HUES48 (cell line): Measurements from ENCODE around the gene ZBTB20.

Source experiments
- H3K27ac ChIP-seq: one replicate; pipeline ENCODE4 v1.7.0; 2013; ENCODE audit warnings: low read depth, low read length, inconsistent platforms
- H3K27me3 ChIP-seq: 2 replicates; pipeline ENCODE4 v1.6.1; 2013; ENCODE audit warnings: mild to moderate bottlenecking, low read length; ENCODE audit not compliant: control insufficient read depth, insufficient read depth
- H3K36me3 ChIP-seq: 2 replicates; pipeline ENCODE4 v1.6.1; 2013; ENCODE audit warnings: low read length; ENCODE audit not compliant: control insufficient read depth, insufficient read depth
- H3K4me1 ChIP-seq: 2 replicates; pipeline ENCODE4 v1.6.1; 2013; ENCODE audit warnings: mild to moderate bottlenecking, low read length; ENCODE audit not compliant: control insufficient read depth, insufficient read depth
- H3K4me3 ChIP-seq: 2 replicates; pipeline ENCODE4 v1.5.1; 2013; ENCODE audit warnings: mild to moderate bottlenecking, low read depth, low read length
- H3K9ac ChIP-seq: 2 replicates; pipeline ENCODE4 v1.6.1; 2013; ENCODE audit warnings: mild to moderate bottlenecking, low read depth, low read length, moderate library complexity
- H3K9me3 ChIP-seq: 2 replicates; pipeline ENCODE4 v1.6.1; 2013; ENCODE audit warnings: low read length; ENCODE audit not compliant: control insufficient read depth, insufficient read depth

Gene ZBTB20

GRCh38 chr3:114440700-114441099, 706.4 kb downstream of the ZBTB20 start:
- Histone ChIP-seq H3K4me3 (no peak overlapping the region), H3K27ac (no peak overlapping the region), H3K27me3 (no peaks in the 10 kb centered on the region), H3K9me3 (no peaks in the 10 kb centered on the region), H3K36me3 (no peaks in the 10 kb centered on the region), H3K9ac (no peak overlapping the region), H3K4me1 (no peaks in the 10 kb centered on the region; the same call in 1 of the 2 replicates)

GRCh38 chr3:114439284-114439683, 707.8 kb downstream of the ZBTB20 start:
- Histone ChIP-seq H3K4me1 (no peaks in the 10 kb centered on the region; the same call in 1 of the 2 replicates), H3K9me3 (no peaks in the 10 kb centered on the region), H3K27ac (no peak overlapping the region), H3K4me3 (no peak overlapping the region), H3K36me3 (no peaks in the 10 kb centered on the region), H3K9ac (no peak overlapping the region), H3K27me3 (no peaks in the 10 kb centered on the region)

GRCh38 chr3:114437897-114438296, 709.2 kb downstream of the ZBTB20 start:
- no peaks in the 10 kb centered on the region; the same call in 1 of the 2 replicates for H3K4me1 ChIP-seq

GRCh38 chr3:114436182-114436581, 710.9 kb downstream of the ZBTB20 start:
- H3K27ac ChIP-seq, result no peak overlapping the region
- H3K4me3 ChIP-seq, result no peak overlapping the region
- no peaks in the 10 kb centered on the region for H3K27me3 ChIP-seq
- no peaks in the 10 kb centered on the region for H3K36me3 ChIP-seq
- no peaks in the 10 kb centered on the region for H3K4me1 ChIP-seq
- no peak overlapping the region for H3K9ac ChIP-seq
- H3K9me3 ChIP-seq, result no peaks in the 10 kb centered on the region

More at GRCh38 chr3:114437897-114438296, 709.2 kb downstream of the ZBTB20 start:
- Histone ChIP-seq H3K9ac (no peak overlapping the region), H3K27ac (no peak overlapping the region), H3K4me3 (no peak overlapping the region), H3K36me3 (no peaks in the 10 kb centered on the region), H3K9me3 (no peaks in the 10 kb centered on the region), H3K27me3 (no peaks in the 10 kb centered on the region)

- Histone ChIP-seq H3K27me3 (no peaks in the 10 kb centered on the region), H3K36me3 (no peaks in the 10 kb centered on the region), H3K27ac (no peak overlapping the region), H3K9ac (no peak overlapping the region), H3K9me3 (no peaks in the 10 kb centered on the region), H3K4me3 (no peak overlapping the region), H3K4me1 (no peaks in the 10 kb centered on the region)
Observed at GRCh38 chr3:114435386-114436115, 711.5 kb downstream of the ZBTB20 start.

GRCh38 chr3:114432310-114432709, 714.8 kb downstream of the ZBTB20 start:
- H3K27me3 ChIP-seq, result no peaks in the 10 kb centered on the region
- H3K27ac ChIP-seq, result no peak overlapping the region
- H3K9ac ChIP-seq, result no peak overlapping the region
- H3K9me3 ChIP-seq, result no peaks in the 10 kb centered on the region
- H3K4me1 ChIP-seq, result peaks cover 4% of the 10 kb centered on the region; the same call in 1 of the 2 replicates
- H3K36me3 ChIP-seq, result no peaks in the 10 kb centered on the region
- no peak overlapping the region for H3K4me3 ChIP-seq

- peaks cover 10% of the 10 kb centered on the region; the same call in 1 of the 2 replicates for H3K4me1 ChIP-seq
- H3K27ac ChIP-seq, result no peak overlapping the region
- H3K4me3 ChIP-seq, result no peak overlapping the region
- H3K9me3 ChIP-seq, result 0 out of 2 replicates have a peak, but pooled peaks cover 3% of the 10 kb centered on the region
- H3K9ac ChIP-seq, result no peak overlapping the region
- H3K36me3 ChIP-seq, result no peaks in the 10 kb centered on the region
- no peaks in the 10 kb centered on the region for H3K27me3 ChIP-seq
Observed at GRCh38 chr3:114428044-114428595, 719.0 kb downstream of the ZBTB20 start.

- no peaks in the 10 kb centered on the region for H3K27me3 ChIP-seq
- no peak overlapping the region for H3K27ac ChIP-seq
- H3K9ac ChIP-seq, result no peak overlapping the region
- H3K4me1 ChIP-seq, result peaks cover 10% of the 10 kb centered on the region; the same call in 1 of the 2 replicates
- H3K36me3 ChIP-seq, result no peaks in the 10 kb centered on the region
- H3K4me3 ChIP-seq, result no peak overlapping the region
- 0 out of 2 replicates have a peak, but pooled peaks cover 3% of the 10 kb centered on the region for H3K9me3 ChIP-seq
Observed at GRCh38 chr3:114427285-114428043, 719.6 kb downstream of the ZBTB20 start.

GRCh38 chr3:114424337-114424736, 722.8 kb downstream of the ZBTB20 start:
- Histone ChIP-seq H3K9me3 (0 out of 2 replicates have a peak, but pooled peaks cover 3% of the 10 kb centered on the region), H3K27me3 (no peaks in the 10 kb centered on the region), H3K36me3 (no peaks in the 10 kb centered on the region), H3K27ac (no peak overlapping the region), H3K4me1 (peaks cover 10% of the 10 kb centered on the region; the same call in 1 of the 2 replicates), H3K9ac (no peak overlapping the region), H3K4me3 (no peak overlapping the region)

GRCh38 chr3:114421204-114421603, 725.9 kb downstream of the ZBTB20 start:
- no peak overlapping the region for H3K4me3 ChIP-seq
- H3K27me3 ChIP-seq, result no peaks in the 10 kb centered on the region
- 0 out of 2 replicates have a peak, but pooled peaks cover 3% of the 10 kb centered on the region for H3K9me3 ChIP-seq

More at GRCh38 chr3:114421204-114421603, 725.9 kb downstream of the ZBTB20 start:
- Histone ChIP-seq H3K4me1 (peaks cover 10% of the 10 kb centered on the region; the same call in 1 of the 2 replicates), H3K36me3 (no peaks in the 10 kb centered on the region), H3K9ac (no peak overlapping the region), H3K27ac (no peak overlapping the region)
